H1 (cell line): ENCODE data around the gene SGO2.

Experiments used
- ATF2 ChIP-seq: IDR thresholded peaks from 2 replicates; pipeline ENCODE4 v1.6.1; 2012; ENCODE audit warnings: low read length, inconsistent platforms
- EZH2 ChIP-seq: fragments of 200-600 bp; sonication (generic); IDR thresholded peaks from 2 replicates; pipeline ENCODE4 v1.7.1; 2012; ENCODE audit warnings: low read depth, mild to moderate bottlenecking, moderate library complexity, low read length, inconsistent platforms; ENCODE audit not compliant: severe bottlenecking
- POLR2A ChIP-seq, 2 experiments: IDR thresholded peaks; 1 replicate in 1 of 2; 2 replicates in 1 of 2; pipeline ENCODE4 v1.6.1; 2011; ENCODE audit warnings: low read depth in 2 of 2, low read length in 2 of 2, mild to moderate bottlenecking in 2 of 2; ENCODE audit errors: control extremely low read depth in 1 of 2
- TF ChIP-seq, protein P1 (sequence below), 3 experiments: IDR thresholded peaks; 1 replicate in 2 of 3; 2 replicates in 1 of 3; pipeline versions ENCODE4 v1.5.1 to v1.6.1; 2011; ENCODE audit warnings: low read length in 3 of 3, mild to moderate bottlenecking in 3 of 3, inconsistent platforms in 2 of 3, low read depth in 1 of 3, moderate library complexity in 1 of 3; ENCODE audit not compliant: insufficient read depth in 1 of 3; ENCODE audit errors: control extremely low read depth in 1 of 3

GRCh38 chr2:200486529-200486928 is 39.5 kb upstream of the SGO2 start:
- TF ChIP-seq ATF2: no peak
- no peak for TF ChIP-seq EZH2
- TF ChIP-seq, protein P1, sequence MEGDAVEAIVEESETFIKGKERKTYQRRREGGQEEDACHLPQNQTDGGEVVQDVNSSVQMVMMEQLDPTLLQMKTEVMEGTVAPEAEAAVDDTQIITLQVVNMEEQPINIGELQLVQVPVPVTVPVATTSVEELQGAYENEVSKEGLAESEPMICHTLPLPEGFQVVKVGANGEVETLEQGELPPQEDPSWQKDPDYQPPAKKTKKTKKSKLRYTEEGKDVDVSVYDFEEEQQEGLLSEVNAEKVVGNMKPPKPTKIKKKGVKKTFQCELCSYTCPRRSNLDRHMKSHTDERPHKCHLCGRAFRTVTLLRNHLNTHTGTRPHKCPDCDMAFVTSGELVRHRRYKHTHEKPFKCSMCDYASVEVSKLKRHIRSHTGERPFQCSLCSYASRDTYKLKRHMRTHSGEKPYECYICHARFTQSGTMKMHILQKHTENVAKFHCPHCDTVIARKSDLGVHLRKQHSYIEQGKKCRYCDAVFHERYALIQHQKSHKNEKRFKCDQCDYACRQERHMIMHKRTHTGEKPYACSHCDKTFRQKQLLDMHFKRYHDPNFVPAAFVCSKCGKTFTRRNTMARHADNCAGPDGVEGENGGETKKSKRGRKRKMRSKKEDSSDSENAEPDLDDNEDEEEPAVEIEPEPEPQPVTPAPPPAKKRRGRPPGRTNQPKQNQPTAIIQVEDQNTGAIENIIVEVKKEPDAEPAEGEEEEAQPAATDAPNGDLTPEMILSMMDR (IDR thresholded peaks at IDR 0.05; ENCODE audit: control extremely low read depth in 1 of 3, insufficient read depth in 1 of 3, low read depth in 1 of 3, low read length in 3 of 3): no peak
- TF ChIP-seq POLR2A (IDR thresholded peaks at IDR 0.05; ENCODE audit: control extremely low read depth in 1 of 2, low read depth in 2 of 2, low read length in 2 of 2): no peak
